GM19351 (cell line): ENCODE data around the gene CD300LD.
"Not testable (repeated sequence)": the region's sequence is repeated elsewhere in the genome, so short reads cannot be mapped to it uniquely, and the experiment has no call there.

Source experiments
- ATAC-seq: cut with Tn5 transposase; IDR thresholded peaks from one replicate; pipeline ENCODE4 v1.9.1; 2021; ENCODE audit warnings: mild to moderate bottlenecking, moderate library complexity; ENCODE audit not compliant: unreplicated experiment

CD300LD gene

GRCh38 chr17:74592087-74592990 lies at the start of gene CD300LD:
Gene CD300LD, minus strand, starts transcription at chr17:74592283. Its CDS starts 81 bp downstream, at chr17:74592202.
- no peak for ATAC-seq

- ATAC-seq = no peak
Observed at GRCh38 chr17:74641224-74641957, 49.3 kb upstream of the CD300LD start.

GRCh38 chr17:74639704-74640151 lies 47.6 kb upstream of the CD300LD start:
- ATAC-seq = no peak

- no peak for ATAC-seq
Observed at GRCh38 chr17:74637926-74638325, 45.8 kb upstream of the CD300LD start.

- no peak for ATAC-seq
Observed at GRCh38 chr17:74637265-74637664, 45.2 kb upstream of the CD300LD start.

- not testable (repeated sequence) for ATAC-seq
Observed at GRCh38 chr17:74636541-74637085, 44.5 kb upstream of the CD300LD start.

- no peak for ATAC-seq
Observed at GRCh38 chr17:74635418-74635817, 43.3 kb upstream of the CD300LD start.

- ATAC-seq = no peak
Observed at GRCh38 chr17:74633326-74633725, 41.2 kb upstream of the CD300LD start.

GRCh38 chr17:74632617-74633016 lies 40.5 kb upstream of the CD300LD start:
- no peak for ATAC-seq

- no peak for ATAC-seq
Observed at GRCh38 chr17:74631468-74632450, 39.7 kb upstream of the CD300LD start.

GRCh38 chr17:74630251-74630650 lies 38.2 kb upstream of the CD300LD start:
- ATAC-seq = not testable (repeated sequence)

- no peak for ATAC-seq
Observed at GRCh38 chr17:74625661-74626060, 33.6 kb upstream of the CD300LD start.

GRCh38 chr17:74624131-74624530 lies 32.0 kb upstream of the CD300LD start:
- ATAC-seq = no peak

- ATAC-seq = no peak
Observed at GRCh38 chr17:74623693-74624093, 31.6 kb upstream of the CD300LD start, which contains the start of gene CD300E. Gene CD300E, minus strand, starts transcription at chr17:74623738. Its CDS starts 117 bp downstream, at chr17:74623621.

- no peak for ATAC-seq
Observed at GRCh38 chr17:74619077-74619673, 27.1 kb upstream of the CD300LD start.

GRCh38 chr17:74618451-74618850 lies 26.4 kb upstream of the CD300LD start:
- no peak for ATAC-seq

GRCh38 chr17:74616696-74617095 lies 24.6 kb upstream of the CD300LD start:
- ATAC-seq = no peak

- no peak for ATAC-seq
Observed at GRCh38 chr17:74612046-74612445, 20.0 kb upstream of the CD300LD start.

GRCh38 chr17:74610108-74610507 lies 18.0 kb upstream of the CD300LD start:
- no peak for ATAC-seq

- ATAC-seq = no peak
Observed at GRCh38 chr17:74608511-74608910, 16.4 kb upstream of the CD300LD start.
